Measurements from ENCODE around the gene ASPA. TPM values are rescaled to one million over a fixed set of nuclear protein-coding genes. Genes with fewer than 3 reads are reported as not detected.

ASPA gene
- total and polyA plus RNA-seq, 12 donors: 0.26 to 2.9 (median 1.5) TPM

DNA sequence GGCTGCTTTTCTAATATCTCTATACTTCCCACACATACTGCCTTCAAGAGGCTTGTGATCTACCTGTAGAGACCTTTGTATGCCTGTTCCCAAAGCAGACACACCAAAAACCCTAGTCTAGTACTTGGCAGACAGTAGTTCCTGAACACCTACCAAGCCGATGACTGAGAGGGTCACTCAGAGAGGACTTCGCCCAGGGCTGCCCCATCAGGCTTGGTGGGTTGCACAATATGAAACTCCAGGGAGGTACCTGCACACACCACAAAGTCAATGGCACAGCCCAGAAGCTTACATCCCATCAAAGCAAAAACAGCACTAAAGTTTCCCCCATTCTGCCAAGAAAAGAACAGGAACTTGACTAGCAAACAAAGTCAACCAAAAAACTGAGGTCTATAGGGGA is 30.3 kb downstream of the ASPA start:
- DNase-seq (no peak), ATAC-seq (no peak)
- TF ChIP-seq, protein P1, sequence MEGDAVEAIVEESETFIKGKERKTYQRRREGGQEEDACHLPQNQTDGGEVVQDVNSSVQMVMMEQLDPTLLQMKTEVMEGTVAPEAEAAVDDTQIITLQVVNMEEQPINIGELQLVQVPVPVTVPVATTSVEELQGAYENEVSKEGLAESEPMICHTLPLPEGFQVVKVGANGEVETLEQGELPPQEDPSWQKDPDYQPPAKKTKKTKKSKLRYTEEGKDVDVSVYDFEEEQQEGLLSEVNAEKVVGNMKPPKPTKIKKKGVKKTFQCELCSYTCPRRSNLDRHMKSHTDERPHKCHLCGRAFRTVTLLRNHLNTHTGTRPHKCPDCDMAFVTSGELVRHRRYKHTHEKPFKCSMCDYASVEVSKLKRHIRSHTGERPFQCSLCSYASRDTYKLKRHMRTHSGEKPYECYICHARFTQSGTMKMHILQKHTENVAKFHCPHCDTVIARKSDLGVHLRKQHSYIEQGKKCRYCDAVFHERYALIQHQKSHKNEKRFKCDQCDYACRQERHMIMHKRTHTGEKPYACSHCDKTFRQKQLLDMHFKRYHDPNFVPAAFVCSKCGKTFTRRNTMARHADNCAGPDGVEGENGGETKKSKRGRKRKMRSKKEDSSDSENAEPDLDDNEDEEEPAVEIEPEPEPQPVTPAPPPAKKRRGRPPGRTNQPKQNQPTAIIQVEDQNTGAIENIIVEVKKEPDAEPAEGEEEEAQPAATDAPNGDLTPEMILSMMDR (IDR thresholded peaks at IDR 0.05): no peak
- Histone ChIP-seq H3K4me3 (no peak overlapping the region), H3K4me1 (peaks cover 0 to 2% (median 0%) of the 10 kb centered on the region in 9 donors), H3K36me3 (no peaks in the 10 kb centered on the region), H3K9me3 (peaks cover 0 to 3% (median 0%) of the 10 kb centered on the region in 11 donors), H3K27ac (no peak overlapping the region), H3K27me3 (no peaks in the 10 kb centered on the region)
- WGBS, 2 donors: 93 to 98% methylated on average over 2 of the region's 2 CpGs
- intact Hi-C loops (cut with DNase I): no loop called here

DNA sequence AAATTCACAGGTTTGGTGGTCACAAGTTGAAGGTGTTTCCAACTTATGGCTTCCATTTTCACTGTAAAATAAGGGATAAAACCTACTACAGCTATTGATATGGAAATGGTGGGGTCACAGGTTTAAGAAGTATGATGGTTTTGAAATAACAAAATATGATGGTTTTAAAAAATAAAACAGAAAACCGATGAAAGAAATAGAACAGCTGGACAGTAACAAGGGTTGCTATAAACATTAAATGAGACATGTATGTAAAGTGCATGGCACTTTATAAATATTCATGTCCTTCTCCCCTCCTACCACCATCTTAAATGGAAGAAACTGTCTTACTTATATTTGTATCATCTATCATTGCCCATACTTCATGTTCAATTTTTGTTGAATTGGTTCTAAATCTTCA is 31.3 kb downstream of the ASPA start:
- H3K9me3 ChIP-seq: no peaks in the 10 kb centered on the region
- ATAC-seq (no peak), DNase-seq (no peak)
- H3K36me3 ChIP-seq: no peaks in the 10 kb centered on the region
- H3K4me1 ChIP-seq: peaks cover 3 to 12% (median 8%) of the 10 kb centered on the region in 9 donors
- intact Hi-C loops (cut with DNase I): no loop called here
- no peak overlapping the region for H3K4me3 ChIP-seq
- TF ChIP-seq, protein P1 (IDR thresholded peaks at IDR 0.05): no peak
- no peaks in the 10 kb centered on the region for H3K27me3 ChIP-seq
- 76 to 81% methylated on average over 1 of the region's 1 CpG for WGBS, 2 donors
- H3K27ac ChIP-seq: no peak overlapping the region

DNA sequence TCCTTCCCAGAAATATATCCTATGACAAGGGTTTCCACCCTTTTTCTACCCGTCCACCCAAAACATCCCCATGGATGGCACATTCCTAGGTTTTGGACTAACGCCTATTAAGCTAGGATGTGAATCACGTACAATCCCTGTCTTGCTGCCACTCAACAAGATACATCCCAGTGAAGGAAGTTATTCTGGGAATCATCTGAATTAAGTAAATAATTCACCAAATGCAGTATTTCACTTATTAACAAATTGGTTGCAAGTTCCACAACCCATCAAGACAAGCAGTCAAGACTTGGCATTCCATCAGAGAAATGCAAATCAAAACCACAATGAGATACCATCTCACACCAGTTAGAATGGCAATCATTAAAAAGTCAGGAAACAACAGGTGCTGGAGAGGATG is 32.1 kb downstream of the ASPA start:
- no peak overlapping the region for H3K27ac ChIP-seq
- ATAC-seq: no peak
- intact Hi-C loops (cut with DNase I): no loop called here
- 78 to 82% methylated on average over 3 of the region's 3 CpGs for WGBS, 2 donors
- no peaks in the 10 kb centered on the region for H3K27me3 ChIP-seq
- TF ChIP-seq, protein P1 (IDR thresholded peaks at IDR 0.05): no peak
- no peak overlapping the region for H3K4me3 ChIP-seq
- no peak for DNase-seq
- H3K9me3 ChIP-seq: no peaks in the 10 kb centered on the region
- peaks cover 6 to 20% (median 15%) of the 10 kb centered on the region in 9 donors for H3K4me1 ChIP-seq
- H3K36me3 ChIP-seq: no peaks in the 10 kb centered on the region

DNA sequence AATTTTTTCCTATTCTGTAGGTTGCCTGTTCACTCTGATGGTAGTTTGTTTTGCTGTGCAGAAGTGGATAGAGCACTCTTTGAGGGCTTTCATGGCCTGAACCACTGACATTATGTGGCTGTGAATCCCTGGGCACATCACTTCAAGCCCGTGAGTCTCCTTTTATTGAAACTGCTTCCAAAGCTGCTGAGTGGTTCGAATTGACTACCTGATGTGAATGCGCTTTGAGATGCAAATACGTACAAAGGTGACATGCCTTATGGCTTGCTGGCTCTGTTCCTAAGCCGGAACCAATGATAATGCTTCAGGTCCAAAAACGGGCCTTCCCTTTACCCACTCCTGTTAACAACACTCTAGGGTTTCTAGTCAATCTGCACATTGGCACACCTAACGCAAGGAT is 34.3 kb downstream of the ASPA start:
- Histone ChIP-seq H3K9me3 (no peaks in the 10 kb centered on the region), H3K4me1 (peaks cover 14 to 33% (median 25%) of the 10 kb centered on the region in 9 donors), H3K36me3 (no peaks in the 10 kb centered on the region), H3K27me3 (no peaks in the 10 kb centered on the region), H3K4me3 (no peak overlapping the region), H3K27ac (no peak overlapping the region)
- ATAC-seq: no peak
- 65 to 67% methylated on average over 7 of the region's 7 CpGs for WGBS, 2 donors
- intact Hi-C loops (cut with DNase I): no loop called here
- DNase-seq: no peak
- TF ChIP-seq, protein P1 (IDR thresholded peaks at IDR 0.05): no peak
